PFSK-1 (cell line): ENCODE measurements around the gene PHLPP1.

Experiments used
- POLR2AphosphoS5 ChIP-seq: IDR thresholded peaks from 2 replicates; pipeline ENCODE4 v1.6.1; 2012; ENCODE audit warnings: low read depth, mild to moderate bottlenecking, control low read depth, low read length, moderate library complexity
- SIN3A ChIP-seq: IDR thresholded peaks from 2 replicates; pipeline ENCODE4 v1.6.1; 2012; ENCODE audit warnings: mild to moderate bottlenecking, low read length, moderate library complexity, borderline replicate concordance; ENCODE audit not compliant: insufficient read depth
- TAF1 ChIP-seq: IDR thresholded peaks from 2 replicates; pipeline ENCODE4 v1.6.1; 2012; ENCODE audit warnings: low read length, control low read depth, borderline replicate concordance; ENCODE audit not compliant: insufficient read depth

- TF ChIP-seq SIN3A (no peak), POLR2AphosphoS5 (no peak), TAF1 (no peak)
These were observed 44.5 kb downstream of the PHLPP1 start for GRCh38 chr18:62759704-62760402.
